Type B pancreatic cell (in vitro differentiated cells): ENCODE results near the gene ATP11B. TPM values are rescaled to one million over a fixed set of nuclear protein-coding genes. Genes with fewer than 3 reads are reported as not detected.
"Not testable (repeated sequence)": the region's sequence is repeated elsewhere in the genome, so short reads cannot be mapped to it uniquely, and the experiment has no call there.

Experiments used
- DNase-seq: peaks from one replicate; pipeline ENCODE4 v3.0.0; 2021; ENCODE audit warnings: mixed read lengths; ENCODE audit not compliant: unreplicated experiment; ENCODE audit errors: extremely low spot score
- H3K27ac Mint-ChIP-seq: 2 replicates; pipeline ENCODE4 v1.8.0; 2021; ENCODE audit warnings: mild to moderate bottlenecking, mixed read lengths
- H3K27me3 Mint-ChIP-seq: 2 replicates; pipeline ENCODE4 v1.8.0; 2021; ENCODE audit warnings: mixed read lengths
- H3K36me3 Mint-ChIP-seq: 2 replicates; pipeline ENCODE4 v1.8.0; 2021; ENCODE audit warnings: mixed read lengths
- H3K4me1 Mint-ChIP-seq: one replicate; pipeline ENCODE4 v1.8.0; 2021; ENCODE audit warnings: mixed read lengths; ENCODE audit not compliant: unreplicated experiment
- H3K4me3 Mint-ChIP-seq: 2 replicates; pipeline ENCODE4 v1.8.0; 2021; ENCODE audit warnings: mild to moderate bottlenecking, mixed read lengths
- H3K9me3 Mint-ChIP-seq: 2 replicates; pipeline ENCODE4 v1.8.0; 2021; ENCODE audit warnings: mixed read lengths
- total RNA-seq: library from RNA; stranded (reverse); gene quantifications from 2 replicates; pipeline ENCODE4 v1.2.1, GENCODE V29; 2021; ENCODE audit warnings: low replicate concordance
- TF ChIP-seq, protein P1 (sequence below): fragments of 200-600 bp; sonication (generic); conservative IDR thresholded peaks from 2 replicates; pipeline ENCODE4 v1.5.0; 2021; ENCODE audit warnings: antibody characterized with exemption, mild to moderate bottlenecking

Gene ATP11B
- total RNA-seq, 1 donor from 2014 or later = 73.4 TPM

GRCh38 chr3:182821221-182821981 is 28.1 kb downstream of the ATP11B start:
- TF ChIP-seq, protein P1, sequence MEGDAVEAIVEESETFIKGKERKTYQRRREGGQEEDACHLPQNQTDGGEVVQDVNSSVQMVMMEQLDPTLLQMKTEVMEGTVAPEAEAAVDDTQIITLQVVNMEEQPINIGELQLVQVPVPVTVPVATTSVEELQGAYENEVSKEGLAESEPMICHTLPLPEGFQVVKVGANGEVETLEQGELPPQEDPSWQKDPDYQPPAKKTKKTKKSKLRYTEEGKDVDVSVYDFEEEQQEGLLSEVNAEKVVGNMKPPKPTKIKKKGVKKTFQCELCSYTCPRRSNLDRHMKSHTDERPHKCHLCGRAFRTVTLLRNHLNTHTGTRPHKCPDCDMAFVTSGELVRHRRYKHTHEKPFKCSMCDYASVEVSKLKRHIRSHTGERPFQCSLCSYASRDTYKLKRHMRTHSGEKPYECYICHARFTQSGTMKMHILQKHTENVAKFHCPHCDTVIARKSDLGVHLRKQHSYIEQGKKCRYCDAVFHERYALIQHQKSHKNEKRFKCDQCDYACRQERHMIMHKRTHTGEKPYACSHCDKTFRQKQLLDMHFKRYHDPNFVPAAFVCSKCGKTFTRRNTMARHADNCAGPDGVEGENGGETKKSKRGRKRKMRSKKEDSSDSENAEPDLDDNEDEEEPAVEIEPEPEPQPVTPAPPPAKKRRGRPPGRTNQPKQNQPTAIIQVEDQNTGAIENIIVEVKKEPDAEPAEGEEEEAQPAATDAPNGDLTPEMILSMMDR = no peak
- no peaks in the 10 kb centered on the region for H3K27me3 Mint-ChIP-seq
- H3K4me3 Mint-ChIP-seq = no peak overlapping the region
- no peaks in the 10 kb centered on the region for H3K9me3 Mint-ChIP-seq
- no peaks in the 10 kb centered on the region for H3K4me1 Mint-ChIP-seq
- H3K36me3 Mint-ChIP-seq = peaks cover 34% of the 10 kb centered on the region
- no peak for DNase-seq
- H3K27ac Mint-ChIP-seq = no peak overlapping the region

GRCh38 chr3:182822260-182822659 is 29.0 kb downstream of the ATP11B start:
- not testable (repeated sequence) for H3K27me3 Mint-ChIP-seq, DNase-seq, H3K4me1 Mint-ChIP-seq, H3K27ac Mint-ChIP-seq, H3K9me3 Mint-ChIP-seq, H3K4me3 Mint-ChIP-seq
- peaks cover 34% of the 10 kb centered on the region for H3K36me3 Mint-ChIP-seq

- H3K36me3 Mint-ChIP-seq = peaks cover 34% of the 10 kb centered on the region
- no peaks in the 10 kb centered on the region for H3K9me3 Mint-ChIP-seq
- H3K4me3 Mint-ChIP-seq = no peak overlapping the region
- H3K4me1 Mint-ChIP-seq = no peaks in the 10 kb centered on the region
- DNase-seq = no peak
- TF ChIP-seq, protein P1 = no peak
- no peaks in the 10 kb centered on the region for H3K27me3 Mint-ChIP-seq
- H3K27ac Mint-ChIP-seq = no peak overlapping the region
Measured at GRCh38 chr3:182824957-182825356, 31.7 kb downstream of the ATP11B start.

DNA sequence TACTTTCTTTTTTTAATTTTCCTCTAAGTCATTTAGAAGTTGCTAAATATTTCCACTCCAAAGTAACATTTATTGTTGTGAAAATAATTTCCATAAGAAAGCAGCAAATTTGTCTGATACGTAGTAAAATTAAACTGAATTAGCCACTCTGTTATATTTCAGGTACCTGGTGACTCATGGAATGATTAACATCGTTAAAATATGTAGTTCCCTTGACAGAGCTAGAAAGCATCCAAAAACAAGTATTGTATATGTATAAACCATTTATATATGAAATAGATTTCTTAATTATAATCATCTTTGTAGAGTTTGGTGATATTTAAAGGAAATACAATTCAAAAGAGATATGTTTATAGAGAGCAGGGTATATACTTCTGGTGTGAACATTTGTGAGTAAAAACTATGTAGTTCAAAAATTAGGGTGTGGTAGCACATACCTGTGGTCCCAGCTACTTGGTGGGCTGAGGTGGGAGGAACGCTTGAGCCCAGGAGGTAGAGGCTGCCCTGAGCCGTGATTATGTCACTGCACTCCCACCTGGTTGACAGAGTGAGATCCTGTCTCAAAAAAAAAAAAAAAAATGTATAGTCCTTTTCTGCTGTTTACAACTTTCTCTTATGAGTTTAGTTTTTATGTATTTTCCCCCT is 36.6 kb downstream of the ATP11B start:
- no peak for DNase-seq
- Mint-ChIP-seq H3K27me3 (no peaks in the 10 kb centered on the region), H3K27ac (no peak overlapping the region), H3K36me3 (peaks cover 18% of the 10 kb centered on the region), H3K4me3 (no peak overlapping the region), H3K4me1 (no peaks in the 10 kb centered on the region), H3K9me3 (no peaks in the 10 kb centered on the region)
- TF ChIP-seq, protein P1 = no peak

DNA sequence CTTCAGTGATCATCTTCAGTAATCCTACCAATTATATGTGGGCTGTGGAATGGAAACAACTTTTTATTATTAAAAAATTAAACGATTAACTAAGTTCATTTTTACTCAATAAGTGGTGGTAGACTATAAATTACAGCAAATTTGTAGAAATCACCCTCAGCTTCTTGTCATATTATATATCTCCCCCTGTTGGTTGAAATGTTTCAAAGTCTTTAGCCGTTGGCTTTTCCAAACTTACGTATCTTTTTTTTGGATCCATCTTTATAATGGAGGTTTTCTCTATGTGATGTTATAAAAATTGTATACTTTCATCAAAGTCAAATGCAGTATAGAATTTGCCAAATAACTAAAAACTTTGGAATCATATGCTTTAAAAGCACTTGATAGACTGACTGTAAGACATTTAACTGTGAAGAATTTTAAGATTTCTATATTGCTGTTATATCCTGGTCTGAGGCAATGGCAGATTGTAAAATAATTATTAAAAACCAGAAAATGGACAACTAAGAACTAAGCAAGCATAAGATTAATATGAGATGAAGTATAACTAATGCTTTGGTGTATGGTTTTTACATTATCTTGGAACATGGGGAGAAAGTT is 44.7 kb downstream of the ATP11B start:
- Mint-ChIP-seq H3K9me3 (no peaks in the 10 kb centered on the region), H3K27me3 (no peaks in the 10 kb centered on the region), H3K27ac (no peak overlapping the region), H3K4me1 (no peaks in the 10 kb centered on the region), H3K36me3 (peaks cover 34% of the 10 kb centered on the region), H3K4me3 (no peak overlapping the region)
- DNase-seq = no peak
- TF ChIP-seq, protein P1 = peak; percentile 73

DNA sequence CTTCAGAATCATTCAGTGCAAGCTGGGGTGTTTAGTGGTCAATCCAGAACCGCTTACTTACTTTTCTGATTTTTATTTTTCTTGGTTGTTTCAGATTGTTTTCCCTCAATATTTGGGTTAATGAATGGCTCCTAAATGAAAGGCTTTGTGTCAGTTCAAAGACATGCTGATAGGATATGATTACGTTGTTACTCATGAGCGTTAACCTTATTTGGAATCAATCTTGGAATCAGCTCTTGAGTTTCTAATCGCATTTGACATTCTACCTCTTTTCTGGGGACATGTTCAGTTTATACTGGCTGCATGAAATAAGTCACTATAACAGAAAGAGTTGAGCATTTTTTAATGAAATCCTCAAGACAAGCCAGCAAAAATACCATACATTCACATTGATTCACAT is 50.2 kb downstream of the ATP11B start:
- no peak overlapping the region for H3K27ac Mint-ChIP-seq
- H3K4me3 Mint-ChIP-seq = no peak overlapping the region
- H3K9me3 Mint-ChIP-seq = no peaks in the 10 kb centered on the region
- no peaks in the 10 kb centered on the region for H3K27me3 Mint-ChIP-seq
- TF ChIP-seq, protein P1 = no peak
- no peaks in the 10 kb centered on the region for H3K4me1 Mint-ChIP-seq
- peaks cover 47% of the 10 kb centered on the region for H3K36me3 Mint-ChIP-seq
- no peak for DNase-seq
